Gastrocnemius medialis (tissue), 4 donors: ENCODE results near the gene SIM1. TPM values are rescaled to one million over a fixed set of nuclear protein-coding genes. Genes with fewer than 3 reads are reported as not detected.

Source experiments
- ATAC-seq, 2 donors: fragments of 150-250 bp; one replicate each; pipeline ENCODE4 v1.9.1; 2016
- DNase-seq, 2 donors: peaks; one replicate each; pipeline ENCODE4 v3.0.0-alpha.2; 2019
- H3K27ac ChIP-seq, 4 donors: fragments of 200-600 bp; sonication (generic); 1 replicate in 1 of 4; 2 replicates in 3 of 4; pipeline ENCODE4 v1.5.1; 2016 to 2018; ENCODE audit warnings: mild to moderate bottlenecking in 2 of 4, moderate library complexity in 1 of 4
- H3K27me3 ChIP-seq, 3 donors: fragments of 200-600 bp; sonication (generic) in 2 of 3; 1 replicate in 1 of 3; 2 replicates in 2 of 3; pipeline versions ENCODE4 v1.5.1 to v1.6.0; 2016 to 2019; ENCODE audit warnings: mild to moderate bottlenecking in 1 of 3, moderate library complexity in 1 of 3
- H3K36me3 ChIP-seq, 2 donors: fragments of 200-600 bp; sonication (generic) in 1 of 2; one replicate each; pipeline ENCODE4 v1.5.1; 2017 to 2018
- H3K4me1 ChIP-seq, 2 donors: fragments of 200-600 bp; sonication (generic) in 1 of 2; one replicate each; pipeline ENCODE4 v1.5.1; 2016 to 2017; ENCODE audit warnings: mild to moderate bottlenecking in 2 of 2
- H3K4me3 ChIP-seq, 4 donors: fragments of 200-600 bp; sonication (generic) in 3 of 4; 1 replicate in 1 of 4; 2 replicates in 3 of 4; pipeline ENCODE4 v1.5.1; 2016 to 2019; ENCODE audit warnings: mild to moderate bottlenecking in 2 of 4
- H3K9me3 ChIP-seq, 3 donors: fragments of 200-600 bp; sonication (generic) in 2 of 3; 1 replicate in 1 of 3; 2 replicates in 2 of 3; pipeline ENCODE4 v1.5.1; 2016 to 2019
- POLR2A ChIP-seq, 2 donors: fragments of 450-650 bp; IDR thresholded peaks; one replicate each; pipeline ENCODE4 v1.6.1; 2017; ENCODE audit warnings: antibody characterized with exemption in 2 of 2, mild to moderate bottlenecking in 2 of 2, moderate library complexity in 2 of 2
- in situ Hi-C, 4 donors: fragments of 200-750 bp; cut with MboI; loops; one replicate each; pipeline versions ENCODE4 v1.15.0 to v1.8.0; 2017; ENCODE audit warnings: low sequenced_read_pairs in 4 of 4
- intact Hi-C: fragments of 100-400 bp; cut with DNase I; formaldehyde crosslinking; loops from one replicate; pipeline ENCODE4 v1.15.1; 2023; ENCODE audit warnings: low total_unique reads
- total RNA-seq, 4 donors: library from RNA; depleted of rRNA; stranded (reverse); fragments of >200 nt; gene quantifications; one replicate each; pipeline versions ENCODE4 v1.1.0 to v1.2.3, GENCODE V29; 2016
- TF ChIP-seq, protein P1 (sequence below), 5 experiments: fragments of 450-650 bp in 3 of 5; fragments of 200-600 bp in 2 of 5; sonication (generic) in 2 of 5; IDR thresholded peaks in 4 of 5; conservative IDR thresholded peaks in 1 of 5; 1 replicate in 4 of 5; 2 replicates in 1 of 5; pipeline ENCODE4 v1.5.1; 2016 to 2019; ENCODE audit warnings: antibody characterized with exemption in 5 of 5, mild to moderate bottlenecking in 3 of 5, moderate library complexity in 3 of 5

SIM1 gene
- total RNA-seq, 4 donors from 2014 or later = 0.19 to 1.8 (median 0.88) TPM

DNA sequence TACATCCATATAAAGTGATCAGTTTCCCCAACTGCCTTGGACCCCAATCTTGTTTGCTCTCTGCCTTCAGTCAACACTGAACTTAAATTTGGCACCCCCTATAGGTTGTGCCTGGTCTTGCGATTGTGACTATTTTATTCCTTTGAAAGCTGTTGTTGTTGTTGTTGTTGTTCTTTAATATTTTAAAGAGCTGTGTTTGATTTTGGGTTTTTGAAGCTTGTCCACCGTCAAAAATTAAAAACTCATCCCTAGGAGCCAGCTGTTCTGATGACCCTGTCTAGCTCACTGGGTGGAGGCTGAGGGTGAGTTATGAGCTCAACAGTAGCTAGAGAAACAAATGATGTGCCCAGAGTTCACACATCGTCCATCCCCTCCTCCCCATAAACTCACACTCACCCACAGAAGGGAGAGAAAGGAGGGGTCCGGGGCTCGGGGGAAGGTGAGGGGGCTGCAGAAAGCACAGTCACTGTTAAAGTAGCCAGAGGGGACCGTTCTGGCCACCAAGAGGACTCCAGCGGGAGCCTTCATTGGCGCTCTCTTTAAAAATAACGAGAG, 4.0 kb downstream of the SIM1 start:
- Histone ChIP-seq H3K27ac (no peak overlapping the region), H3K36me3 (no peaks in the 10 kb centered on the region), H3K27me3 (peaks cover 98 to 100% (median 99%) of the 10 kb centered on the region in 3 donors), H3K4me1 (peaks cover 10 to 12% of the 10 kb centered on the region in 2 donors), H3K9me3 (no peaks in the 10 kb centered on the region), H3K4me3 (peak overlapping the region in 3 of 4 donors; percentile 39 to 52 (median 40))
- no peak for TF ChIP-seq POLR2A (IDR thresholded peaks at IDR 0.05)
- TF ChIP-seq, protein P1, sequence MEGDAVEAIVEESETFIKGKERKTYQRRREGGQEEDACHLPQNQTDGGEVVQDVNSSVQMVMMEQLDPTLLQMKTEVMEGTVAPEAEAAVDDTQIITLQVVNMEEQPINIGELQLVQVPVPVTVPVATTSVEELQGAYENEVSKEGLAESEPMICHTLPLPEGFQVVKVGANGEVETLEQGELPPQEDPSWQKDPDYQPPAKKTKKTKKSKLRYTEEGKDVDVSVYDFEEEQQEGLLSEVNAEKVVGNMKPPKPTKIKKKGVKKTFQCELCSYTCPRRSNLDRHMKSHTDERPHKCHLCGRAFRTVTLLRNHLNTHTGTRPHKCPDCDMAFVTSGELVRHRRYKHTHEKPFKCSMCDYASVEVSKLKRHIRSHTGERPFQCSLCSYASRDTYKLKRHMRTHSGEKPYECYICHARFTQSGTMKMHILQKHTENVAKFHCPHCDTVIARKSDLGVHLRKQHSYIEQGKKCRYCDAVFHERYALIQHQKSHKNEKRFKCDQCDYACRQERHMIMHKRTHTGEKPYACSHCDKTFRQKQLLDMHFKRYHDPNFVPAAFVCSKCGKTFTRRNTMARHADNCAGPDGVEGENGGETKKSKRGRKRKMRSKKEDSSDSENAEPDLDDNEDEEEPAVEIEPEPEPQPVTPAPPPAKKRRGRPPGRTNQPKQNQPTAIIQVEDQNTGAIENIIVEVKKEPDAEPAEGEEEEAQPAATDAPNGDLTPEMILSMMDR (IDR thresholded peaks at IDR 0.05 in 4 of 5, conservative IDR thresholded peaks at IDR 0.05 in 1 of 5) = peak in 1 of 5 experiments; percentile 16
- in situ Hi-C loops = no loop called here
- intact Hi-C loops = loop anchor here (5.0 kb wide), 1 partner anchor 853 kb away; the partner anchor contains the start of gene PRDM13
- no peak for ATAC-seq
- no peak for DNase-seq

DNA sequence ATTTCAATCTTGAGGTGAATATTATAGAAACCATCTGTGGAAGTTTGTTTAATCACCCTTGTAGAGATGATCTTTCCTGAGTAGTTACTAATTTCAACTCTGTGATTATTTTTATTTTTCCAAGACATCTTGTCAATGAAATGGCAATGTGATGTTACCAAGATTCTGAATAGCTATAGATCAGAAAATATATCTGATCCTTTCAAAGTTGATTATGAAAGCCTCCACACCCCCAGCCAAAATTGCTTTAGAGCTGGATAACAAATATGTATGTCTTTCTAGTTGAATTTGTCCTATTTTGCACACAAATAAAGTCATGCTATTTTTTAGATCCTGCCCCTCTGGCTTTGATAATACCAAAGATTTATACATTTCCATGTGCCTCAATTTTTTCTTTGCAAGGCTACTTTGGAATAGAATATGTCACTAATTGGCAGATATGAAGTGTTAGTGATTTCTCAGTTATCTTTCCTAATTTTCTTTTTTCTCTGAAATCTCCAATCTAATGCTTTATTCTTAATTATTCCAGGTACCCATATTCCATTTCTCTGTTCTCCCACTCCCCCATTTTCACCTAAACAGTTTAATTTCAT, 5.0 kb downstream of the SIM1 start:
- Histone ChIP-seq H3K4me3 (no peak overlapping the region), H3K27me3 (peaks cover 98 to 100% (median 99%) of the 10 kb centered on the region in 3 donors), H3K9me3 (no peaks in the 10 kb centered on the region), H3K36me3 (no peaks in the 10 kb centered on the region), H3K4me1 (peaks cover 7 to 9% of the 10 kb centered on the region in 2 donors), H3K27ac (no peak overlapping the region)
- intact Hi-C loops (loop anchor here (5.0 kb wide), 1 partner anchor 852 kb away; the partner anchor contains the start of gene PRDM13), in situ Hi-C loops (no loop called here)
- TF ChIP-seq, protein P1 (IDR thresholded peaks at IDR 0.05 in 4 of 5, conservative IDR thresholded peaks at IDR 0.05 in 1 of 5) = no peak
- no peak for TF ChIP-seq POLR2A (IDR thresholded peaks at IDR 0.05)
- DNase-seq (no peak), ATAC-seq (no peak)

DNA sequence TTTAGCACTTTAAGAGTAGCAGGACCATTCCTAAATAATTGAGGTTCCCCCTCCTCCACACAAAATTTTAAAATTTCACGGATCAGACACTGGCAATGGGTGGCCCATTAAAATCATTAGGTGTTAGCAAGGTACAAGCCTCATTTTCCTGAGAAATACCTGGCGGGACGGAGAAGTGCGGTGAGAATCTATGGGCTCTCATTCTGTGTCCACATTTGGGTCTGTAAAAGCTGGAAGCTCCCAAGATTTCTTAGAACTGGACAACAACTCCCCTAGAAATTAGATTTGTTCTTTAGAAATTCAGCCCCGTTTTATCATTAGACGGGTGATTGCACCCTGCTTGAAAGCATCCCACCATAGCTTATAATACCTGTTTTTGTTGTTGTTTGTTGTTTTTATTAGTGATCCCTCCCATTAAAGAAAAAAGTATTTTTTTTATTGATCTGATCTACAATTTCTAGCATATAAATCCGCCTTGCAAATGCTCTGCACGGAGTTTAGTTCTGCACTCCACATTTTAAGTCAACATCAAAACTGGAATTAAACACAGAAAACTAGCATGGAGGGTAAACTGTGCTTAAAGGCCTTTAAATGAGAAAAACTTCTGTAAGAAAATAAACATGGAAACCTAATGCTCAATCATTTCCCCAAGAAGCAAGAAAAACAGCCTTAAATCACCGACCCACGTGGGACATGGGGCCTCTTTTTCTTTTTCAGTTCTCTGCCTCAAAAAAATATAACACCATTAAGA, 5.7 kb downstream of the SIM1 start:
- no peak overlapping the region for H3K27ac ChIP-seq
- DNase-seq (no peak), ATAC-seq (no peak)
- in situ Hi-C loops (no loop called here), intact Hi-C loops (no loop called here)
- peaks cover 98 to 100% (median 100%) of the 10 kb centered on the region in 3 donors for H3K27me3 ChIP-seq
- peaks cover 2 to 6% of the 10 kb centered on the region in 2 donors for H3K4me1 ChIP-seq
- H3K9me3 ChIP-seq = no peaks in the 10 kb centered on the region
- TF ChIP-seq, protein P1 (IDR thresholded peaks at IDR 0.05 in 4 of 5, conservative IDR thresholded peaks at IDR 0.05 in 1 of 5) = no peak
- TF ChIP-seq POLR2A (IDR thresholded peaks at IDR 0.05) = no peak
- no peak overlapping the region for H3K4me3 ChIP-seq
- H3K36me3 ChIP-seq = no peaks in the 10 kb centered on the region

DNA sequence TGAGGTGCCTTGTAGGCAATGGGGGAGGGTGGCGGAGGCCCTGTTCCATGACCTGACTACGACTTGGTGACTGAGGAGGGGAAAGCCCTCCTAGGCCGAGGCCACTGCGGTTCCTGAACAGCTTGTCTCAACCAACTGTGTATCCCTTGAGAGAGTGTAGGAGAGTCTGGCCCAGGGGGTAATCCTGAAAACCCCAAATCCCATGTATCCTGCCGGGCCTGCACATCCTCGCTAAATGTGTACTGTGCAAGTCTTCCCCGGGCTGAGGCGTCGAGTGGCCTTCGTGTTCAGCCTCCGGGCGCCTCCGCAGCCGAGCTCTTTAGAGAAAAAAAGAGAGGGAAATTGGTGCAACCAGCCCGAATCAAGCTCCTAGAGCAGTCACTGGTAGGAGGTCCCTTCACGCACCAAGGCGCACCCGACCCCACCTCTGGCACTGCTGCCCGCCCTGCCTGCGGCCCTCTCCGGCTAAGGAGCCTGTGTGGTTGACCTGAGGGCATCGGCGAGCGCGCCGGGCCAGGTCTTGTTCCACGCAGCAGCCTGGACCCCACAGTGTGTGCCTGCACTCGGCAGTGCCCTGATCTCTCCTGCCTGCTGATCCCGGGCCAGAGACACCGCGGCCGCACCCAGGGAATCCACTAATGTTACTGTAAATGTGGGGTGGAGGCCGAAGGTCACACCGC, 7.3 kb downstream of the SIM1 start:
- Histone ChIP-seq H3K9me3 (no peaks in the 10 kb centered on the region), H3K36me3 (no peaks in the 10 kb centered on the region), H3K27ac (no peak overlapping the region), H3K4me3 (no peak overlapping the region), H3K27me3 (peaks cover 88 to 93% (median 92%) of the 10 kb centered on the region in 3 donors), H3K4me1 (peaks cover 0 to 6% of the 10 kb centered on the region in 2 donors)
- intact Hi-C loops = no loop called here
- TF ChIP-seq, protein P1 (IDR thresholded peaks at IDR 0.05 in 4 of 5, conservative IDR thresholded peaks at IDR 0.05 in 1 of 5) = no peak
- no peak for TF ChIP-seq POLR2A (IDR thresholded peaks at IDR 0.05)
- no peak for DNase-seq
- in situ Hi-C loops = no loop called here
- no peak for ATAC-seq
